ENCODE results near the gene ILF3.

DNA sequence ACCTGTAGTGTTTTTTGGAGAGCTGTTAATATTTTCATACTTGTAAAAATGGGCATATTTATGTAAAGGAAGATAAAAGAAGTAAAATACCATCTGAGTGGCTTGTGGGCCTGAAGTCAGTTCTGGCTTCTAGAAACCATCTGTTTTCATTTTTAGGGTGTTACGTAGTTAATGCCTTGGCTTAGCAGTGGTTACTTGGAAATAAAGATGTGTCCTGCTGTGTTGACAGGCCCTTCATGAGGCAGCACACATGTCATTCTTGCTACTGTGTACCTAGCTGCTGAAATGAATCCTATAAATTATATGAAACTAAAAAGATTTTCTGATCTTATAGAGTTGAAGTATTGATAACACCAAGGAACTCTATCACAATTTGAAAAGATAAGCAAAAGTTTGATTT is 16.0 kb downstream of the ILF3 start:
- TF ChIP-seq, protein P1, sequence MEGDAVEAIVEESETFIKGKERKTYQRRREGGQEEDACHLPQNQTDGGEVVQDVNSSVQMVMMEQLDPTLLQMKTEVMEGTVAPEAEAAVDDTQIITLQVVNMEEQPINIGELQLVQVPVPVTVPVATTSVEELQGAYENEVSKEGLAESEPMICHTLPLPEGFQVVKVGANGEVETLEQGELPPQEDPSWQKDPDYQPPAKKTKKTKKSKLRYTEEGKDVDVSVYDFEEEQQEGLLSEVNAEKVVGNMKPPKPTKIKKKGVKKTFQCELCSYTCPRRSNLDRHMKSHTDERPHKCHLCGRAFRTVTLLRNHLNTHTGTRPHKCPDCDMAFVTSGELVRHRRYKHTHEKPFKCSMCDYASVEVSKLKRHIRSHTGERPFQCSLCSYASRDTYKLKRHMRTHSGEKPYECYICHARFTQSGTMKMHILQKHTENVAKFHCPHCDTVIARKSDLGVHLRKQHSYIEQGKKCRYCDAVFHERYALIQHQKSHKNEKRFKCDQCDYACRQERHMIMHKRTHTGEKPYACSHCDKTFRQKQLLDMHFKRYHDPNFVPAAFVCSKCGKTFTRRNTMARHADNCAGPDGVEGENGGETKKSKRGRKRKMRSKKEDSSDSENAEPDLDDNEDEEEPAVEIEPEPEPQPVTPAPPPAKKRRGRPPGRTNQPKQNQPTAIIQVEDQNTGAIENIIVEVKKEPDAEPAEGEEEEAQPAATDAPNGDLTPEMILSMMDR (IDR thresholded peaks at IDR 0.05), result no peak
- TF ChIP-seq POLR2AphosphoS5 (IDR thresholded peaks at IDR 0.05; ENCODE audit: low read depth, low read length) (no peak), SIN3A (IDR thresholded peaks at IDR 0.05; ENCODE audit: borderline replicate concordance, insufficient read depth, low read depth, low read length) (no peak)
- TF ChIP-seq, protein P2, sequence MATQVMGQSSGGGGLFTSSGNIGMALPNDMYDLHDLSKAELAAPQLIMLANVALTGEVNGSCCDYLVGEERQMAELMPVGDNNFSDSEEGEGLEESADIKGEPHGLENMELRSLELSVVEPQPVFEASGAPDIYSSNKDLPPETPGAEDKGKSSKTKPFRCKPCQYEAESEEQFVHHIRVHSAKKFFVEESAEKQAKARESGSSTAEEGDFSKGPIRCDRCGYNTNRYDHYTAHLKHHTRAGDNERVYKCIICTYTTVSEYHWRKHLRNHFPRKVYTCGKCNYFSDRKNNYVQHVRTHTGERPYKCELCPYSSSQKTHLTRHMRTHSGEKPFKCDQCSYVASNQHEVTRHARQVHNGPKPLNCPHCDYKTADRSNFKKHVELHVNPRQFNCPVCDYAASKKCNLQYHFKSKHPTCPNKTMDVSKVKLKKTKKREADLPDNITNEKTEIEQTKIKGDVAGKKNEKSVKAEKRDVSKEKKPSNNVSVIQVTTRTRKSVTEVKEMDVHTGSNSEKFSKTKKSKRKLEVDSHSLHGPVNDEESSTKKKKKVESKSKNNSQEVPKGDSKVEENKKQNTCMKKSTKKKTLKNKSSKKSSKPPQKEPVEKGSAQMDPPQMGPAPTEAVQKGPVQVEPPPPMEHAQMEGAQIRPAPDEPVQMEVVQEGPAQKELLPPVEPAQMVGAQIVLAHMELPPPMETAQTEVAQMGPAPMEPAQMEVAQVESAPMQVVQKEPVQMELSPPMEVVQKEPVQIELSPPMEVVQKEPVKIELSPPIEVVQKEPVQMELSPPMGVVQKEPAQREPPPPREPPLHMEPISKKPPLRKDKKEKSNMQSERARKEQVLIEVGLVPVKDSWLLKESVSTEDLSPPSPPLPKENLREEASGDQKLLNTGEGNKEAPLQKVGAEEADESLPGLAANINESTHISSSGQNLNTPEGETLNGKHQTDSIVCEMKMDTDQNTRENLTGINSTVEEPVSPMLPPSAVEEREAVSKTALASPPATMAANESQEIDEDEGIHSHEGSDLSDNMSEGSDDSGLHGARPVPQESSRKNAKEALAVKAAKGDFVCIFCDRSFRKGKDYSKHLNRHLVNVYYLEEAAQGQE (IDR thresholded peaks at IDR 0.05; ENCODE audit: insufficient read depth in 1 of 2, low read depth in 2 of 2, low read length in 1 of 2), result no peak
